GM12875 (cell line): Measurements from ENCODE around the gene MEAK7.

Experiments
- H3K4me3 ChIP-seq: one replicate; pipeline ENCODE4 v1.5.1; 2011; ENCODE audit warnings: low read depth, low read length, control low read depth
- CTCF ChIP-seq: IDR thresholded peaks from 2 replicates; pipeline ENCODE4 v1.5.1; 2011; ENCODE audit warnings: low read depth, mild to moderate bottlenecking, control low read depth, inconsistent platforms, low read length, moderate library complexity, borderline replicate concordance; ENCODE audit not compliant: insufficient read depth

The MEAK7 gene

DNA sequence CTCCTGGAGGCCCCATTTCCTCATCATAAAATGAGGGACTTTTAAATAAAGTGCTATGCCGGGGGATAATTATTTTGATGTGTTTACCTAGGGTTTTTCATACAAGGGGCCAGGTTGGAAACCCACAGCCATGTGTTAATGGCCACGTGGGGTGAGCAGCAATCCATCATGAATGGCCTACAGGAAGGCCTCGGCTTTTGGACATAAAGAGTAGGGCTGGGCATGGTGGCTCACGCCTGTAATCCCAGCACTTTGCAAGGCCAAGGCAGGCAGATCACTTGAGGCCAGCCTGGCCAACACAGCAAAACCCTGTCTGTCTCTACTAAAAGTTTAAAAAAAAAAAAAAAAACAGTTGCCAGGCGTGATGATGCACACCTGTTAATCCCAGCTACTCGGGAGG lies 40.3 kb downstream of the MEAK7 start:
- H3K4me3 ChIP-seq: no peak overlapping the region
- no peak for TF ChIP-seq CTCF

DNA sequence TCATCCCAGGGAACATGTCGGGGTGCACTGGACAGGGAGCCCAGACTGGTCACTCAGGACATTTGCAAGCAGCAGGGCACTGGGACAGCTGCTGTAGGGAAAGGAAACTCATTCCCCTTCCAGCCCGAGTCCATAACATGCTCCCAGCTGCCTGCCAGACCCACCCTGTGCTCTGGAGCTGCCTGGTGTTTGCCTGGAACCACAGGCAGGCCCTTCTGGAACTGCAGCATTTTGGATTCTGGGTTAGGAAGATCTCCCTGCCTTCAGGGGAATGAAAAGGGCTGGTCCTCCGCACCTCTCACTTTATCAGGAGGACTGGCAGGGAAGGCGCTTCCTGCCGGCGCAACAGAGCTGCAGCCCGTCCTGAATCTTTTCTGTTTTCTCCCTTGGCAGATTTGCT lies 41.2 kb downstream of the MEAK7 start:
- no peak overlapping the region for H3K4me3 ChIP-seq
- TF ChIP-seq CTCF: no peak

GRCh38 chr16:84462296-84463210 lies 41.9 kb downstream of the MEAK7 start:
- H3K4me3 ChIP-seq: no peak overlapping the region
- no peak for TF ChIP-seq CTCF

DNA sequence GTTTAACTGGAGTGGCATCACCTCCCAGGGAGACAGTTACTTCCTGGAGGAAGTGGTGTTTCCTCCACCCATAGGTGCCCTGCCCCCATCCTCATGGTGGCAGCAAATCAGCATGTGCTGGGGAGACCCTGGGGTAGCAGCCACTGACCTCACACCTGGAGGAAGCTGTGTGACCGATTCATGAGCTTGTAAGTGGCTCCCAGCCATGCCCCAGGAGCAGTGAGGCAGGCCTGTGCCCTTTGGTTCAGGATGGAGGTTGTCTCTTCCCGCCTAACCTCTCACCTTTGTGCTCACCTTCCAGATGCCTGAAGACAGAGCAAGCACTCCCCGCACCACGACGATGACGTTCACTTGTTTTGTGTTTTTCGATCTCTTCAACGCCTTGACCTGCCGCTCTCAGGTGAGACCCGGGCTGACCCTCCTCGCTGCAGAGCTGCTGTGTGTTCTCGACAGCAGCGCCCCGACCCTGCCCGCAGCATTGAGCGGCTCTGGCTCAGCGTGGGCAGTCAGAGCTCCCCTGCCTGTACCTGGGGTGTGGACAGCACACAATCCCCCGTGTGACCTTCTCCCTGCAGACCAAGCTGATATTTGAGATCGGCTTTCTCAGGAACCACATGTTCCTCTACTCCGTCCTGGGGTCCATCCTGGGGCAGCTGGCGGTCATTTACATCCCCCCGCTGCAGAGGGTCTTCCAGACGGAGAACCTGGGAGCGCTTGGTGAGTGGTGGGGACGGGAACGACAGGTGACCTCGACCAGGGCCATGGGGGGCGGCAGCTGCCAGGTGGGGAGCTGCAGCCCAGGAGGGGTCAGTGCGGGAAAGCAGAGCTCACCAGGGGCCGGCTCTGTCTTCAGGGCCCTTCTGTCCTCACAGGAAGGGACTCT lies 42.8 kb downstream of the MEAK7 start:
- H3K4me3 ChIP-seq: no peak overlapping the region
- TF ChIP-seq CTCF: no peak

GRCh38 chr16:84461029-84461412 lies 43.4 kb downstream of the MEAK7 start:
- H3K4me3 ChIP-seq: no peak overlapping the region
- no peak for TF ChIP-seq CTCF

GRCh38 chr16:84460406-84461028 lies 43.9 kb downstream of the MEAK7 start:
- no peak overlapping the region for H3K4me3 ChIP-seq
- TF ChIP-seq CTCF: no peak
